ENCODE data around the gene THADA. TPM values are rescaled to one million over a fixed set of nuclear protein-coding genes. Genes with fewer than 3 reads are reported as not detected.
"Not testable (repeated sequence)": the region's sequence is repeated elsewhere in the genome, so short reads cannot be mapped to it uniquely, and the experiment has no call there.

Gene THADA
- total RNA-seq, 2 experiments from 2014 or later: 31.2 to 32.3 TPM

DNA sequence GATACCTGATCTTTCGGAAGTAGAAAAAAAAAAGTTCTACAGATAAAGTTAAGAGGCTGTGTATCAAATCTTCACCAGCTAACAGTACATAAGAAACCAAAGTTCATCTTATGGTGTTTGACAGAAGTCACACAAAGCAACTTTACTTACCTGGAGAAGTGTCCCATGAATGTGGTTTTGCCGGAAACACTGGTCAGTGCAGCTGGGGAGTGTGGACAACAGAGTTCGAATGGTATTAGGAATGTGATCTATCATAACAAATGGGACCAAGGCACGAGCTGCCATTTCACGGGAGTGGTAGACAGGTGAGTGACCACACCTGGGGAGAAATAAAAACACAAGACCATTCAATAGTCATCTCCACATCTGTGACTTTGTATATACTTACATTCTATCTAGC lies 198.0 kb downstream of the THADA start:
- no peak overlapping the region for H3K27ac ChIP-seq (ENCODE audit: low read depth, low read length, poor library complexity, severe bottlenecking)
- POLR2A ChIA-PET: no interaction called here
- no peaks in the 10 kb centered on the region for H3K9me2 ChIP-seq (ENCODE audit: insufficient read depth, low read length)
- H3K4me2 ChIP-seq (ENCODE audit: low read length): no peak overlapping the region
- intact Hi-C loops (cut with micrococcal nuclease; ENCODE audit: unreplicated experiment): no loop called here
- H3K9me3 ChIP-seq (ENCODE audit: low read length): no peaks in the 10 kb centered on the region
- H2AFZ ChIP-seq (ENCODE audit: low read length): no peak overlapping the region
- no peak for DNase-seq (ENCODE audit: low spot score)
- peaks cover 12% of the 10 kb centered on the region for H3K4me1 ChIP-seq (ENCODE audit: insufficient read depth, low read length, poor library complexity, severe bottlenecking)
- H3K79me2 ChIP-seq (ENCODE audit: insufficient read depth, low read depth, low read length): no peaks in the 10 kb centered on the region
- no peaks in the 10 kb centered on the region for H4K20me1 ChIP-seq (ENCODE audit: insufficient read depth, low read length)
- no peak overlapping the region for H3K4me3 ChIP-seq (ENCODE audit: low read depth, low read length, poor library complexity, severe bottlenecking)
- TF ChIP-seq EZH2phosphoT487 (IDR thresholded peaks at IDR 0.05; ENCODE audit: borderline replicate concordance, low read depth, low read length): no peak
- TF ChIP-seq, protein P1, sequence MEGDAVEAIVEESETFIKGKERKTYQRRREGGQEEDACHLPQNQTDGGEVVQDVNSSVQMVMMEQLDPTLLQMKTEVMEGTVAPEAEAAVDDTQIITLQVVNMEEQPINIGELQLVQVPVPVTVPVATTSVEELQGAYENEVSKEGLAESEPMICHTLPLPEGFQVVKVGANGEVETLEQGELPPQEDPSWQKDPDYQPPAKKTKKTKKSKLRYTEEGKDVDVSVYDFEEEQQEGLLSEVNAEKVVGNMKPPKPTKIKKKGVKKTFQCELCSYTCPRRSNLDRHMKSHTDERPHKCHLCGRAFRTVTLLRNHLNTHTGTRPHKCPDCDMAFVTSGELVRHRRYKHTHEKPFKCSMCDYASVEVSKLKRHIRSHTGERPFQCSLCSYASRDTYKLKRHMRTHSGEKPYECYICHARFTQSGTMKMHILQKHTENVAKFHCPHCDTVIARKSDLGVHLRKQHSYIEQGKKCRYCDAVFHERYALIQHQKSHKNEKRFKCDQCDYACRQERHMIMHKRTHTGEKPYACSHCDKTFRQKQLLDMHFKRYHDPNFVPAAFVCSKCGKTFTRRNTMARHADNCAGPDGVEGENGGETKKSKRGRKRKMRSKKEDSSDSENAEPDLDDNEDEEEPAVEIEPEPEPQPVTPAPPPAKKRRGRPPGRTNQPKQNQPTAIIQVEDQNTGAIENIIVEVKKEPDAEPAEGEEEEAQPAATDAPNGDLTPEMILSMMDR (conservative IDR thresholded peaks at IDR 0.05; ENCODE audit: low read length): no peak
- H3K36me3 ChIP-seq (ENCODE audit: insufficient read depth, low read length): peaks cover 18% of the 10 kb centered on the region
- CTCF ChIA-PET (ENCODE audit: unreplicated experiment): no interaction called here
- no TSS peak for BruUV-seq (replicated peaks)

DNA sequence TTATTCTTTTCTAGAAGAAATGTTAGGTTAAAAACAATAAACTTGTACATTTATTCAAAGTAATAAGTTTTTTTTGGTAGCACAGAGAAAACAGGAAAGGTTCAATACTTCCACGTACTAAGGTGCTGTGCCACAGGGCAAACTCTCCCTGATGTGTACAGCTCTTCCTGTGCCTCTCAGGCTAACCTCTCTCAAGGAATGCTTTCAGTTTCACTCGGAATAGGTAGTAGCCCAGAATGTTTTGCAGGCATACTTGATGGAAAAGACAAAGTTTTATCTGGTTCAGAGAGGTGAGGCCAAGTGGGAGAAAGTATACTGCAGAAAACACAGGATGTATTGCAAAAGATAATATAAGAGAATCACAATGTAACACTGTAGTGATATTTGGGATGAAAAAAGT lies 198.4 kb downstream of the THADA start:
- H2AFZ ChIP-seq (ENCODE audit: low read length): no peak overlapping the region
- H3K4me1 ChIP-seq (ENCODE audit: insufficient read depth, low read length, poor library complexity, severe bottlenecking): peaks cover 8% of the 10 kb centered on the region
- ChIA-PET CTCF (ENCODE audit: unreplicated experiment) (no interaction called here), POLR2A (no interaction called here)
- intact Hi-C loops (cut with micrococcal nuclease; ENCODE audit: unreplicated experiment): no loop called here
- no TSS peak for BruUV-seq (replicated peaks)
- TF ChIP-seq, protein P1 (conservative IDR thresholded peaks at IDR 0.05; ENCODE audit: low read length): no peak
- no peak for TF ChIP-seq EZH2phosphoT487 (IDR thresholded peaks at IDR 0.05; ENCODE audit: borderline replicate concordance, low read depth, low read length)
- H4K20me1 ChIP-seq (ENCODE audit: insufficient read depth, low read length): no peaks in the 10 kb centered on the region
- H3K4me3 ChIP-seq (ENCODE audit: low read depth, low read length, poor library complexity, severe bottlenecking): no peak overlapping the region
- H3K4me2 ChIP-seq (ENCODE audit: low read length): no peak overlapping the region
- no peak for DNase-seq (ENCODE audit: low spot score)
- peaks cover 18% of the 10 kb centered on the region for H3K36me3 ChIP-seq (ENCODE audit: insufficient read depth, low read length)
- H3K27ac ChIP-seq (ENCODE audit: low read depth, low read length, poor library complexity, severe bottlenecking): no peak overlapping the region
- H3K9me3 ChIP-seq (ENCODE audit: low read length): no peaks in the 10 kb centered on the region
- no peaks in the 10 kb centered on the region for H3K79me2 ChIP-seq (ENCODE audit: insufficient read depth, low read depth, low read length)
- no peaks in the 10 kb centered on the region for H3K9me2 ChIP-seq (ENCODE audit: insufficient read depth, low read length)

DNA sequence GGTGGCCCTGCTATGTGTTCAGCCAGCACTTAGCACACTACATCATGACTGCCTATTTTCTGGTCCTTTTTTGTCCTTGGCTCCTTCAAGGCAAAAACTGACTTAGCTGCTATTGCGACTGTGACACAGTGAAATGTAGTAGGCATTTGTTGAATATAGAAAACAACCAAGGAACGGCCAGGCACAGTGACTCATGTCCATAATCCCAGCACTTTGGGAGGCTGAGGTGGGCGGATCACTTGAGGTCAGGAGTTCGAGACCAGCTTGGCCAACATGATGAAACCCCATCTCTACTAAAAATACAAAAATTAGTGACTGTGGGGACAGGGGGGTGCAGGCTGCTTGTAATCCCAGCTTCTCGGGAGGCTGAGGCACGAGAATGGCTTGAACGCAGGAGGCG lies 199.5 kb downstream of the THADA start:
- POLR2A ChIA-PET; H3K9me3 ChIP-seq (ENCODE audit: low read length); CTCF ChIA-PET (ENCODE audit: unreplicated experiment); H3K4me3 ChIP-seq (ENCODE audit: low read depth, low read length, poor library complexity, severe bottlenecking); H3K9me2 ChIP-seq (ENCODE audit: insufficient read depth, low read length); H2AFZ ChIP-seq (ENCODE audit: low read length); H3K79me2 ChIP-seq (ENCODE audit: insufficient read depth, low read depth, low read length); H3K4me1 ChIP-seq (ENCODE audit: insufficient read depth, low read length, poor library complexity, severe bottlenecking); BruUV-seq (replicated peaks); H3K27ac ChIP-seq (ENCODE audit: low read depth, low read length, poor library complexity, severe bottlenecking); H3K4me2 ChIP-seq (ENCODE audit: low read length); intact Hi-C loops (cut with micrococcal nuclease; ENCODE audit: unreplicated experiment); H4K20me1 ChIP-seq (ENCODE audit: insufficient read depth, low read length); DNase-seq (ENCODE audit: low spot score): not testable (repeated sequence)
- peaks cover 18% of the 10 kb centered on the region for H3K36me3 ChIP-seq (ENCODE audit: insufficient read depth, low read length)

All from OCI-LY7 (cell line).